ENCODE data around the gene TMEM132A.

TMEM132A gene

DNA sequence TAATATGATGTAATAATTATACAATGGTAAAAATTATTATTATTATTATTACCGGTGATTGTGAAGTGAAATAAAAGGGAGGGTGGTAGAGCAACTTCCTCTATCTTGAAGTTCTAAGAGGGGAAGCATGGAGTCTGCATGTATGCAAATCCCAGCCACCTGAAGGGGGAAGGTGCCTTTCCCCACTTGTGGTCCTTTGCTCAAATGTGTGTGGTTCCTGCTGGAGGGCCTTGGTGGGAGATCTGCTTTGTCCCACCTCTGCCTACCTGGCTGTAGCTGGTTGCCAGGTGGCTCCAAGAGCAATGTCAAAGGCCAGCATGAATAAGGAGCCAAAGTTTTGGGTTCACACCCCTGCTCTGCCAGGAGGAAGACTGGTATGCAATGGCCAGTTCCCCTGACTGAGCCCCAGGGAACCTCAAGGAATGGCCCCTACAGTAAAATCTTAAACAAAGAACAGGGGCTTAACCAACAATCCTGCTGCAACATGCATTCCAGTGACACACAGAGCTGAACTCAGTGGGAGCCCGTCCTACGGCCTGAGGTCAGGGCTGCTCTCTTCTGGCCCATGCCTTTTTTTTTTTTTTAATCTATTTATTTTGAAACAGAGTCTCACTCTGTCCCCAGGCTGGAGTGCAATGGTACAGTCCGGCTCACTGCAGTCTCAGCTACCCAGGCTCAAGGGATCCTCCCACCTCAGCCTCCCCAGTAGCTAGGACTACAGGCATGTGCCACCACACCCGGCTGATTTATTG, 8.5 kb downstream of the TMEM132A start:
- no peak for DNase-seq
- no peak for TF ChIP-seq GATA1 (IDR thresholded peaks at IDR 0.05; ENCODE audit: low read depth, low read length)
- no peak for TF ChIP-seq POLR2A (IDR thresholded peaks at IDR 0.05; ENCODE audit: low read length)

DNA sequence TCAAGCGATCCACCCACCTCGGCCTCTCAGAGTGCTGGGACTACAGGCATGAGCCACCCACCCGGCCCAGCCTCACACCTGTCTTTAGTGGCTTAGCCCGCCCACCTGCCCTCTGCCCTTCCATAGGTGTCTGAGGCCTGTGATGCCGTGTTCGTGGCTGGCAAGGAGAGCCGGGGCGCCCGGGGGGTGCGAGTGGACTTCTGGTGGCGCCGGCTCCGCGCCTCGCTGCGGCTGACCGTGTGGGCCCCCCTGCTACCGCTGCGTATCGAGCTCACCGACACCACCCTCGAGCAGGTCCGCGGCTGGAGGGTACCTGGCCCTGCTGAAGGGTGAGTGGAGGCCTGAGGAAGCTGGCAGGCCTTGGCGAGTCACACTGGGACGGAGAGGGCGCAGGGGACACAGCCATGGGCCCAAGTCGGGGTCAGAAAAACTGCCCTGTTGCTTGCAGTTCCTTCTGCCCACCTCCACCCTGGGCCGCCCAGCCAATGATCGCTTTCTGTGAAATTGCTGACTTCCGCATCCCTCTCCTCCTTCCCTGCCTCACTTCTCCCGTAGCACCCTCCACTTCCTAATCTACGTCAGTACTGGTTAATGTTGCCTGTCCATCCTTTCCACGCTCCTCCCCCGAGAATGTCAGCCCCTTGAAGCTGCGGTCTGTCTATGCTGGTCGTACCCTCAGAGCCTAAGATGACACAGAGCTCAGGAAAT, 9.3 kb downstream of the TMEM132A start:
- TF ChIP-seq GATA1 (IDR thresholded peaks at IDR 0.05; ENCODE audit: low read depth, low read length) (no peak), POLR2A (IDR thresholded peaks at IDR 0.05; ENCODE audit: low read length) (no peak)
- no peak for DNase-seq

DNA sequence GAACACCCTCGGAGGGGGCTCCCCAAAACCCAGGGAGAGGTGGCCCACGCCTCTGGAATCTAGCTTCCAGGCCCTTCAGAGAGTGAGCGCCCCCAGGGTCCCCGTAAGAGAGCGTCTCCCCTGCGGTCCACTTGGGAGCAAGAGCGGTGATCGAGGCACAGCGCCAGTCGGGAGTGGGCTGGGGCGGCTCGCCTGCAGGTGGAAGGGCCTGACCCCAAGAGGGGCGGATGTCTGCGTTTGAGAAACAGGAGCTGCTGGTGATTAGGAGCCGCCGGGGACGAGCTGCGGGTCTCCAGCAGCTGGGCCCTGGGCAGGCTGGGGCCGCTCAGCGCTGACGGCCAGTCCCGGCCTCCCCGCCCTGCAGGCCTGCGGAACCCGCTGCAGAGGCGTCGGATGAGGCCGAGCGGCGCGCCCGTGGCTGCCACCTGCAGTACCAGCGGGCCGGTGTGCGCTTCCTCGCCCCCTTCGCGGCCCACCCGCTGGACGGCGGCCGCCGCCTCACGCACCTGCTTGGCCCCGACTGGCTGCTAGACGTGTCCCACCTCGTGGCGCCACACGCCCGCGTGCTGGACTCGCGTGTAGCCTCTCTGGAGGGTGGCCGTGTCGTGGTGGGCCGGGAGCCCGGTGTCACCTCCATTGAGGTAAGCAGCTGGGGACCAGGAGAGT, 10.0 kb downstream of the TMEM132A start:
- TF ChIP-seq GATA1 (IDR thresholded peaks at IDR 0.05; ENCODE audit: low read depth, low read length): no peak
- TF ChIP-seq POLR2A (IDR thresholded peaks at IDR 0.05; ENCODE audit: low read length): no peak
- DNase-seq: no peak

DNA sequence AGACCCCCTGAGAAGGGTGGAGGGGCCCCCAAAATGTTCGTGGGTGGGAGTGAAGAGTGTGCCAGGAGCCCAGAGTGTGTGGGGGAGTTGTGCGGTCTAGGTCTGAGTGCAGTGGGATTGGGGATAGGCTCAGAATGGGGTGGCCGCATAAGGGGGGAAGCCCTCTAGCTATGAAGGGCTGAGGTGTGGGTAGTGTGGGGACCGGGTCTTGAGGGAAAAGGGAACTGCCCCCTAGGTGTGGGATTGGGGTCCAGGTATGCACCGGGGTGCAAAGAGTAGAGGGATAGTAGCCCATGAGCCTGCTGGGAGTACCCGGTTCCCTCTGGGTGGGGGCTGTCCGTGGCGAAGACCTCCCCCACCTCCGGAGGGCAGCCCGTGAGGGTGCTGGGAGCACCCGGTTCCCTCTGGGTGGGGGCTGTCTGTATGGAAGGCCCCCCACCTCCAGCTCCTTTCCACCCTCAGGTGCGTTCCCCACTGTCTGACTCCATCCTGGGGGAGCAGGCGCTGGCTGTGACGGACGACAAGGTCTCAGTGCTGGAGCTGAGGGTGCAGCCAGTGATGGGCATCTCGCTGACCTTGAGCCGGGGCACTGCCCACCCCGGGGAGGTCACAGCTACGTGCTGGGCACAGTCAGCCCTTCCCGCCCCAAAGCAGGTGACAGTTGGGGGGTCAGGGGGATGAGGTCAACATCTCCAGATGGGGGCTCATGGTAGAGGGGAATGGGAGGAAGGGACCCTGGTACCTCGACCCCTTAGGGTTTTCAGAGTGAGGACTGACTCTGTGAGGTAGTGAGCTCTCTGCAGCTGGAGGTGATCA, 10.7 kb downstream of the TMEM132A start:
- DNase-seq: no peak

DNA sequence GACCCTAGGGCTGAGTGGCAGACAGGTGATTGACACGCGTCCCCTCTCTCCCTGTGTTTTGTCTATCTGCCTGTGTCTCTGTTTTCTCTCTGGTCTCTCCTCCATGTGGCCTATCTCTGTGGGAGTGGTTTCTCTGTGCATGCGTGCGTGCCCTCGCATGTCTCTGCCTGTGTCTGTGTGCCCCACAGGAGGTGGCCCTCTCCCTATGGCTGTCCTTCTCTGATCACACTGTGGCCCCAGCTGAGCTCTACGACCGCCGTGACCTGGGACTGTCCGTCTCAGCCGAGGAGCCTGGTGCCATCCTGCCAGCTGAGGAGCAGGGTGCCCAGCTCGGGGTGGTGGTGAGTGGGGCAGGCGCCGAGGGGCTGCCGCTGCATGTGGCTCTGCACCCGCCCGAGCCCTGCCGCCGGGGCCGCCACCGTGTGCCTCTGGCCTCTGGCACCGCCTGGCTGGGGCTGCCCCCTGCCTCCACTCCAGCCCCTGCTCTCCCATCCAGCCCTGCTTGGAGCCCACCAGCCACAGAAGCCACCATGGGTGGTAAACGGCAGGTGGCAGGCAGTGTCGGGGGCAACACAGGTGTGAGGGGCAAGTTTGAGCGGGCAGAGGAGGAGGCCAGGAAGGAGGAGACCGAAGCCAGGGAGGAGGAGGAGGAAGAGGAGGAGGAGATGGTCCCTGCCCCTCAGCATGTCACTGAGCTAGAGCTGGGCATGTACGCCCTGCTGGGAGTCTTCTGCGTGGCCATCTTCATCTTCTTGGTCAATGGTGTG, 11.6 kb downstream of the TMEM132A start:
- TF ChIP-seq GATA1 (IDR thresholded peaks at IDR 0.05; ENCODE audit: low read depth, low read length) (no peak), POLR2A (IDR thresholded peaks at IDR 0.05; ENCODE audit: low read length) (no peak)

More for the DNA sequence above, 10.7 kb downstream of the TMEM132A start:
- TF ChIP-seq POLR2A (IDR thresholded peaks at IDR 0.05; ENCODE audit: low read length) (no peak), GATA1 (IDR thresholded peaks at IDR 0.05; ENCODE audit: low read depth, low read length) (no peak)

DNA sequence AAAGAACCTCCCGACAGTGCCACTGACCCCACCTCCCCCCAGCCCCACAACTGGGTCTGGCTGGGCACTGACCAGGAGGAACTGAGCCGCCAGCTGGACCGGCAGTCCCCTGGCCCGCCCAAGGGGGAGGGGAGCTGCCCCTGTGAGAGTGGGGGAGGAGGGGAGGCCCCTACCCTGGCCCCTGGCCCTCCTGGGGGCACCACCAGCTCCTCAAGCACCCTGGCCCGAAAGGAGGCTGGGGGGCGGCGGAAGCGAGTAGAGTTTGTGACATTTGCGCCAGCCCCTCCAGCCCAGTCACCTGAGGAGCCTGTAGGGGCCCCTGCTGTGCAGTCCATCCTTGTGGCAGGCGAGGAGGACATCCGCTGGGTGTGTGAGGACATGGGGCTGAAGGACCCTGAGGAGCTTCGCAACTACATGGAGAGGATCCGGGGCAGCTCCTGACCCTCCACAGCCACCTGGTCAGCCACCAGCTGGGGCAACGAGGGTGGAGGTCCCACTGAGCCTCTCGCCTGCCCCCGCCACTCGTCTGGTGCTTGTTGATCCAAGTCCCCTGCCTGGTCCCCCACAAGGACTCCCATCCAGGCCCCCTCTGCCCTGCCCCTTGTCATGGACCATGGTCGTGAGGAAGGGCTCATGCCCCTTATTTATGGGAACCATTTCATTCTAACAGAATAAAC, 12.3 kb downstream of the TMEM132A start:
- TF ChIP-seq GATA1 (IDR thresholded peaks at IDR 0.05; ENCODE audit: low read depth, low read length) (no peak), POLR2A (IDR thresholded peaks at IDR 0.05; ENCODE audit: low read length) (no peak)
- DNase-seq: no peak

More for the DNA sequence above, 11.6 kb downstream of the TMEM132A start:
- no peak for DNase-seq

DNA sequence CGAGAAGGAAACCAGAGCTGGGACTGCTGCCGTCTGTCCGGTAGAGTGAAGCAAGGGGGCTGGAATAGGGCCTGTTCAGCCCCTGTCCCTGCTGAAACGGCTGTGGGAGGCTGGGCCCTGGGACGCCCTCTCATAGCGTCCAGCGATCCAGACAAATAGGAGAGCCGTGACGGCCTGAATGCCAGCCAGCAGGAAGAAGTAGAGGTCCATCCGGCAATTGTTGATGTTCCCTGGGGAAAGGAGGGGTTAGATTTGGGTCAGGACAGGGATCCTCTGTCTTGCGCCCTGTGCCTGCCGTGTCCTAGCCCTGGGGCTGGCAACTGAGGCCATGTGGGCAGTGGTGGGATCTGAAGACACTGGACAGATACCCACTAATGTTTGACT, 12.9 kb downstream of the TMEM132A start:
- no peak for DNase-seq
- TF ChIP-seq GATA1 (IDR thresholded peaks at IDR 0.05; ENCODE audit: low read depth, low read length): no peak
- TF ChIP-seq POLR2A (IDR thresholded peaks at IDR 0.05; ENCODE audit: low read length): no peak

DNA sequence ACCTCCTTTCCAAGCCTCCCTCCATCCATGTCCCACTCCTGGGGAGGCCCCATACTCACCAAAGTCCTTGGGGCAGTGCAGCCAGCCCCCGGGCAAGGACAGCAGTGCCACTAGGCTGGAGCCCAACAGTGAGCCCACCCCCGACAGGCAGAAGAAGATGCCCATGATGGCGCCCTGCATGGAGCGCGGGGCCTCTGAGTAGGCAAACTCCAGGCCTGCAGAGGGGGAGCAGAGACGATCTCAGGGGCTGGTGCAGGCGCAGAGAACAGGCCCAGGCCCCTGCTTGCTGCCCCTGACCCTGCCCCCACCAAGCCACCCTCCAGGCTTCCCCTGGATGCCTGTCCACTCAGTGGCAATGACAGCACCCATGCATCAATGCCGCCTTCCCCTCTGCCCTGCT, 13.6 kb downstream of the TMEM132A start:
- DNase-seq: no peak
- TF ChIP-seq GATA1 (IDR thresholded peaks at IDR 0.05; ENCODE audit: low read depth, low read length): no peak
- TF ChIP-seq POLR2A (IDR thresholded peaks at IDR 0.05; ENCODE audit: low read length): no peak

DNA sequence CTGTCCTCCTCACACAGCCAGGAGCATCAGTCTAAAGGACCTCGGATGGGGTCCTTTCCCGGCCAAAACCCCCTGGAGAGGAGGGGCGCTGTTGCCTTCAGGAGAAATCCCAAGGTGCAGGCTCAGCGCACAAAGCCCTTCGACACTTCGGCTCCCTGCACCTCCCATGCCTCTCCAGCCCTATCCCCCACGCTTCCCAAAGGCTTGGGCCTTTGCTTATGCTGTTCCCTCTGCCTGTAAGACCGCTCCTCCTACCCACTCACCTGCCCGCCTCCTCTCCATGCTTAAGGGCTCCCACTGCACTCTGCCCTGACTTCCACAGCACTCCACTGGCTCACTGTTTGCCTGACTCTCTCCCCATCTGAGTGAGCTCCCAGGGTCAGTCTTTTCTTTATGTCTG, 14.2 kb downstream of the TMEM132A start:
- DNase-seq: no peak
- no peak for TF ChIP-seq GATA1 (IDR thresholded peaks at IDR 0.05; ENCODE audit: low read depth, low read length)
- TF ChIP-seq POLR2A (IDR thresholded peaks at IDR 0.05; ENCODE audit: low read length): no peak

DNA sequence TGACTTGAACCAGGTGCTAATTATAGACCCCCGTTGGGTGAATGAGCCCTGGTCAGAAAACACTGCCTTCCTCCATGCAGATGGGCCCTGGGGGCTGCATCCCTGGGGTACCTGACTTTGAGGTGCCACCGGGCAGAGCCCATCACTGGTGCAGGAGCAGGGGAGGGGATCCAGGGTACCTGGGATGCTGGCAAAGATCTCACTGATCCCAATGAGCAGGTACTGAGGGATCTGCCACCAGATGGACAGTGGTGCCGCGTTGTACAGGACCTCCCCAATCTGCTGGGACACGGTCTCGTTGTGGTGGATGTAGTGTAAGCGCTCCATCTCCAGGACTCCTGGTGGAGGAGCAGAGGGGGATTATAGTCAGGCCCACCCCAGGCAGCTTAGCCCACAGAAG, 15.0 kb downstream of the TMEM132A start:
- no peak for DNase-seq
- no peak for TF ChIP-seq POLR2A (IDR thresholded peaks at IDR 0.05; ENCODE audit: low read length)
- no peak for TF ChIP-seq GATA1 (IDR thresholded peaks at IDR 0.05; ENCODE audit: low read depth, low read length)

DNA sequence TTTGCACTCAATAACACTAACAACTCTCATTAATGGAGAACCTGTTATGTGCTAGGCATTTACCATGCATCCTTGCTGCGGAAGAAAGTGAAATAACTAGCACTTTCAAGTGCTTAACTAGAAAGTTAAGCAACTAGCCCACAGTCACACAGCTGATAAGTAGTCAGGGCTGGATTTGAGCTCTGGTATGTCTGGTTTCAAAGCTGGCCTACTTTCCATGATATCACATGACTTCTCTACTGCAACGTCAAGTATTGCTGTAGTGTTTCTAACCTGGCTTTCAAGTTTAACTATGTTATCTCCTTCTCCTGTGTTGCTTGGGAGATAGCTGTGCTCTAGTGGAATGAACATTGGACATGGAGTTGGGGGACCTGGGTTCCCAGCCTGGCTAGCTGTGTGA, 15.6 kb downstream of the TMEM132A start:
- DNase-seq: no peak
- TF ChIP-seq POLR2A (IDR thresholded peaks at IDR 0.05; ENCODE audit: low read length) (no peak), GATA1 (IDR thresholded peaks at IDR 0.05; ENCODE audit: low read depth, low read length) (no peak)

DNA sequence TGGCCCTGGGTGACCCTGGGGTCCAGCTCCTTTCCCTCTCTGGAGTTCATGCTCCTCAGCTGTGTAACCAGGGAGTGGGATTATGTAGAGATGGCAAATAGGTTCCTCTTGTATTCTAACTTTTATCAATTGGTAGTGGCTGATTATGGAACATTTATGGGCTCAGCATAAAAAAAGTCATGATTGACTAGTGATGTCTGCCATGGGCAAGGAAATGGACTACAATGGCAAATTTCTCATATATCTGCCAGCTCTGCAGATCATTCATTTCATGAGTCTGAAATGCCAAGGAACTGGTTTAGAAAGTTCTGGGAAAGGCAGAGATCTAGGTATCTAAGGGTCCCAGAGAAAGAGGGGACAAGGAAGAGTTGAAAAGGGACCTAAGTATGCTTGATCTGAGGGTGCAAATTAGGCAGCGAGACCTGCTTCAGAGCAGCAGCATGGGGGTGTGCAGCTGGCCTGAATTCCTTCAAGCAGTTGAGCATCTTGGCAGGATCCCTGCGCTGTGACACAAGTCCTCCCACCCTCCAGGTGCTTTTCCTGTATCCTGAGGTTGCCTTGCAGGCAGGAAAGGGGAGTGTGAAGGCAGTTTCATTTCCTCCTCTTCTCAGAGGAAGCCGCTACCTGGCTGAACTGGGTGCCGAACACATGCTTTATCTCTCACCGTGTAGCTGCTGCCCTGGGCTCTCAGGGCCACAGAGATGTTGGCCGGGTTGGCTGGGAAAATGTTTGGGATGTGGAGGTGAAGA, 17.3 kb downstream of the TMEM132A start:
- TF ChIP-seq POLR2A (IDR thresholded peaks at IDR 0.05; ENCODE audit: low read length) (no peak), GATA1 (IDR thresholded peaks at IDR 0.05; ENCODE audit: low read depth, low read length) (no peak)
- DNase-seq: no peak

Data from erythroblast (primary cell).